B cell (primary cell): ENCODE results near the gene CABP5. TPM values are rescaled to one million over a fixed set of nuclear protein-coding genes. Genes with fewer than 3 reads are reported as not detected.

Experiments
- ATAC-seq: fragments of 200-7000 bp; cut with Tn5 transposase; one replicate; pipeline ENCODE4 v1.10.0; 2021; ENCODE audit warnings: low read depth, mild to moderate bottlenecking, moderate number of reproducible peaks, moderate library complexity
- CTCF ChIA-PET: fragments of 350-600 bp; sonication (Branson Sonifier 250); formaldehyde crosslinking; loops from one replicate; lab custom pipeline; 2021; ENCODE audit warnings: antibody characterized with exemption, inconsistent platforms; lab: Charles Lee
- POLR2A ChIA-PET: fragments of 350-600 bp; sonication (Branson Sonifier 250); formaldehyde crosslinking; loops from one replicate; lab custom pipeline; 2021; ENCODE audit warnings: antibody characterized with exemption; lab: Charles Lee
- DNase-seq: peaks from one replicate; pipeline ENCODE4 v3.0.0; 2013
- H2AFZ ChIP-seq: 2 replicates; pipeline ENCODE4 v1.6.1; 2012; ENCODE audit warnings: mild to moderate bottlenecking, low read depth, low read length; ENCODE audit not compliant: insufficient read depth, poor library complexity, severe bottlenecking
- H3K27ac ChIP-seq, 2 donors: 1 replicate in 1 of 2; 2 replicates in 1 of 2; pipeline ENCODE4 v1.5.1; 2012 to 2013; ENCODE audit warnings: low read length in 2 of 2, mild to moderate bottlenecking in 2 of 2, moderate library complexity in 1 of 2
- H3K27me3 ChIP-seq, 4 experiments: fragments of 200-600 bp in 1 of 4; sonication (generic) in 1 of 4; replicated peaks in 1 of 4; 1 replicate in 2 of 4; 2 replicates in 2 of 4; pipeline versions ENCODE4 v1.6.1 to v1.7.0; 2013 to 2016; ENCODE audit warnings: low read length in 3 of 4, mild to moderate bottlenecking in 2 of 4, mixed read lengths in 1 of 4, moderate library complexity in 1 of 4; ENCODE audit not compliant: insufficient read depth in 4 of 4, control insufficient read depth in 3 of 4; ENCODE audit errors: control extremely low read depth in 1 of 4
- H3K36me3 ChIP-seq, 2 experiments: replicated peaks in 1 of 2; 1 replicate in 1 of 2; 2 replicates in 1 of 2; pipeline versions ENCODE4 v1.6.1 to v1.7.1; 2013; ENCODE audit warnings: low read length in 1 of 2; ENCODE audit not compliant: insufficient read depth in 2 of 2, control insufficient read depth in 1 of 2; ENCODE audit errors: control extremely low read depth in 1 of 2, extremely low read depth in 1 of 2
- H3K4me1 ChIP-seq, 2 donors: fragments of 200-600 bp in 1 of 2; sonication (generic) in 1 of 2; 1 replicate in 1 of 2; 2 replicates in 1 of 2; pipeline versions ENCODE4 v1.5.1 to v1.6.1; 2013 to 2017; ENCODE audit warnings: low read length in 2 of 2; ENCODE audit not compliant: control insufficient read depth in 2 of 2, insufficient read depth in 2 of 2
- H3K4me2 ChIP-seq: replicated peaks from 2 replicates; pipeline ENCODE3; 2012; ENCODE audit warnings: mild to moderate bottlenecking, low read depth, low read length; ENCODE audit not compliant: poor library complexity, severe bottlenecking
- H3K4me3 ChIP-seq, 5 experiments: fragments of 200-600 bp in 1 of 5; sonication (generic) in 1 of 5; 1 replicate in 3 of 5; 2 replicates in 2 of 5; pipeline versions ENCODE4 v1.5.1 to v1.7.0; 2011 to 2016; ENCODE audit warnings: low read length in 4 of 5, mild to moderate bottlenecking in 4 of 5, low read depth in 2 of 5, control low read depth in 1 of 5, moderate library complexity in 1 of 5; ENCODE audit not compliant: insufficient read depth in 1 of 5; ENCODE audit errors: control extremely low read depth in 1 of 5, extremely low read depth in 1 of 5
- H3K79me2 ChIP-seq: fragments of 200-600 bp; sonication (generic); one replicate; pipeline ENCODE4 v1.6.0; 2016; ENCODE audit warnings: low read length; ENCODE audit not compliant: control insufficient read depth, insufficient read depth
- H3K9ac ChIP-seq: fragments of 200-600 bp; sonication (generic); 2 replicates; pipeline ENCODE4 v1.6.1; 2017; ENCODE audit warnings: mild to moderate bottlenecking, low read length, moderate library complexity
- H3K9me3 ChIP-seq, 3 donors: one replicate each; pipeline versions ENCODE4 v1.6.1 to v1.7.1; 2013; ENCODE audit warnings: low read length in 2 of 3; ENCODE audit not compliant: control insufficient read depth in 2 of 3, insufficient read depth in 1 of 3; ENCODE audit errors: control extremely low read depth in 1 of 3
- H4K20me1 ChIP-seq: 2 replicates; pipeline ENCODE4 v1.6.0; 2012; ENCODE audit warnings: mild to moderate bottlenecking, low read length; ENCODE audit not compliant: insufficient read depth, control insufficient read depth, poor library complexity, severe bottlenecking
- H3K27ac Mint-ChIP-seq: one replicate; pipeline ENCODE4 v1.8.0; 2021; ENCODE audit warnings: mixed read lengths
- H3K27me3 Mint-ChIP-seq: one replicate; pipeline ENCODE4 v1.8.0; 2021; ENCODE audit warnings: mixed read lengths
- H3K4me1 Mint-ChIP-seq: one replicate; pipeline ENCODE4 v1.8.0; 2021; ENCODE audit warnings: mixed read lengths
- H3K4me3 Mint-ChIP-seq: one replicate; pipeline ENCODE4 v1.8.0; 2021; ENCODE audit warnings: mixed read lengths
- H3K9me3 Mint-ChIP-seq: one replicate; pipeline ENCODE4 v1.8.0; 2022; ENCODE audit warnings: mixed read lengths; ENCODE audit not compliant: insufficient read depth
- CTCF ChIP-seq: fragments of 200-600 bp; IDR thresholded peaks from one replicate; pipeline ENCODE4 v1.8.0; 2022; ENCODE audit warnings: antibody characterized with exemption, mild to moderate bottlenecking
- EZH2 ChIP-seq: IDR thresholded peaks from 2 replicates; pipeline ENCODE4 v1.6.1; 2012; ENCODE audit warnings: borderline replicate concordance, low read depth, mild to moderate bottlenecking, moderate library complexity, low read length; ENCODE audit not compliant: insufficient read depth, poor library complexity, severe bottlenecking
- WGBS: methylation state at CpG from one replicate; pipeline ENCODE4 v1.1.5; 2013; ENCODE audit warnings: missing lambda C conversion rate; ENCODE audit not compliant: insufficient coverage; 5-methylcytosine and 5-hydroxymethylcytosine counted together
- intact Hi-C: fragments of 100-400 bp; cut with micrococcal nuclease; formaldehyde crosslinking; loops from one replicate; pipeline ENCODE4 v1.10.0; 2022
- polyA plus RNA-seq: library from polyadenylated mRNA; depleted of rRNA; stranded (reverse); fragments of >200 nt; gene quantifications from 2 replicates; pipeline ENCODE4 v1.2.3, GENCODE V29; 2012
- total RNA-seq, 2 donors: library from RNA; stranded (reverse); fragments of 120-200 nt in 1 of 2; gene quantifications; 1 replicate in 1 of 2; 2 replicates in 1 of 2; pipeline versions ENCODE4 v1.2.3 to v1.2.4, GENCODE V29; 2013 to 2022

The CABP5 gene
- total and polyA plus RNA-seq, 2 donors (not counting 1 experiment from before 2014, with no cell fraction given), result not detected

- no peak within 1 kb of the TSS for H3K4me2 ChIP-seq
- peaks cover 23% of the 10 kb centered on the region for H3K27me3 Mint-ChIP-seq
- intact Hi-C loops, result no loop called here
- H4K20me1 ChIP-seq, result no peaks in the 10 kb centered on the region
- 100% methylated on average over 2 of the region's 5 CpGs for WGBS
- no peak for DNase-seq
- POLR2A ChIA-PET, result no interaction called here
- H3K9ac ChIP-seq, result no peak within 1 kb of the TSS
- no peaks in the 10 kb centered on the region for H3K9me3 ChIP-seq
- TF ChIP-seq EZH2 (no peak), CTCF (no peak)
- ATAC-seq, result no peak
- no peak within 1 kb of the TSS for H2AFZ ChIP-seq
- no peak within 1 kb of the TSS for H3K27ac Mint-ChIP-seq
- no peaks in the 10 kb centered on the region for H3K4me1 ChIP-seq
- H3K9me3 Mint-ChIP-seq, result no peaks in the 10 kb centered on the region
- H3K36me3 ChIP-seq, result no peaks in the 10 kb centered on the region
- peaks cover 0 to 7% (median 0%) of the 10 kb centered on the region in 4 experiments for H3K27me3 ChIP-seq
- H3K4me3 Mint-ChIP-seq, result no peak within 1 kb of the TSS
- H3K27ac ChIP-seq, result no peak within 1 kb of the TSS
- no peaks in the 10 kb centered on the region for H3K79me2 ChIP-seq
- no peaks in the 10 kb centered on the region for H3K4me1 Mint-ChIP-seq
- CTCF ChIA-PET, result interaction anchor here (1.1 kb wide), 1 partner anchor 11 kb away, joined by 3 read pairs; no protein-coding TSS in a partner anchor
- no peak within 1 kb of the TSS for H3K4me3 ChIP-seq
Observed at GRCh38 chr19:47994209-47994802, 49.6 kb downstream of the CABP5 start, which contains the start of gene ELSPBP1. Gene ELSPBP1 (plus strand): TSS chr19:47994632. CDS start chr19:48008668, 14,036 bp downstream.

- intact Hi-C loops, result no loop called here
- ChIA-PET POLR2A (no interaction called here), CTCF (interaction anchor here (0.7 kb wide), 1 partner anchor 15 kb away, joined by 3 read pairs; no protein-coding TSS in a partner anchor)
- no CpG with 5 or more reads among the region's 2 CpGs for WGBS
- TF ChIP-seq EZH2 (no peak), CTCF (no peak)
- H3K4me3 Mint-ChIP-seq, result no peak within 1 kb of the TSS
- Histone ChIP-seq H2AFZ (no peak within 1 kb of the TSS), H3K4me1 (no peaks in the 10 kb centered on the region), H4K20me1 (no peaks in the 10 kb centered on the region), H3K9ac (no peak within 1 kb of the TSS), H3K36me3 (no peaks in the 10 kb centered on the region), H3K9me3 (no peaks in the 10 kb centered on the region), H3K79me2 (no peaks in the 10 kb centered on the region), H3K4me3 (no peak within 1 kb of the TSS), H3K27ac (no peak within 1 kb of the TSS), H3K27me3 (peaks cover 0 to 11% (median 0%) of the 10 kb centered on the region in 4 experiments), H3K4me2 (no peak within 1 kb of the TSS)
- H3K9me3 Mint-ChIP-seq, result no peaks in the 10 kb centered on the region
- no peak within 1 kb of the TSS for H3K27ac Mint-ChIP-seq
- ATAC-seq (no peak), DNase-seq (no peak)
- H3K4me1 Mint-ChIP-seq, result no peaks in the 10 kb centered on the region
- peaks cover 27% of the 10 kb centered on the region for H3K27me3 Mint-ChIP-seq
Observed at GRCh38 chr19:47992070-47992469, 51.8 kb downstream of the CABP5 start, which contains the start of gene BSPH1. Gene BSPH1 (minus strand): TSS chr19:47992170. CDS start chr19:47992081, 89 bp downstream.
